K562 (cell line): Measurements from ENCODE around the gene SOX12. TPM values are rescaled to one million over a fixed set of nuclear protein-coding genes. Genes with fewer than 3 reads are reported as not detected.

ENCODE experiments used
- CAMTA2 ChIP-seq: fragments of 250-450 bp; sonication (Bioruptor Pico); conservative IDR thresholded peaks from 2 replicates; pipeline ENCODE4 v1.5.1; 2022
- CC2D1A ChIP-seq: fragments of 450-650 bp; IDR thresholded peaks from 2 replicates; pipeline ENCODE4 v1.6.1; 2017; ENCODE audit warnings: mild to moderate bottlenecking
- CEBPB ChIP-seq: fragments of 450-650 bp; IDR thresholded peaks from 2 replicates; pipeline ENCODE4 v1.6.1; 2016; ENCODE audit warnings: missing genetic modification characterization, missing compliant biosample characterization
- CREM ChIP-seq: IDR thresholded peaks from 2 replicates; pipeline ENCODE4 v1.6.1; 2014; ENCODE audit warnings: antibody characterized with exemption, low read depth
- MAFK ChIP-seq: IDR thresholded peaks from 2 replicates; pipeline ENCODE4 v1.6.1; 2011; ENCODE audit warnings: low read length, improper control_type of control experiment
- POLR2AphosphoS5 ChIP-seq: IDR thresholded peaks from 2 replicates; pipeline ENCODE4 v1.6.1; 2011; ENCODE audit warnings: mild to moderate bottlenecking, low read depth, low read length, moderate library complexity; ENCODE audit not compliant: control insufficient read depth, insufficient read depth
- PRPF4 ChIP-seq: fragments of 200-400 bp; formaldehyde crosslinking; IDR thresholded peaks from one replicate; pipeline ENCODE4 v1.6.1; 2017; ENCODE audit warnings: low read length, low read depth, mild to moderate bottlenecking; ENCODE audit not compliant: insufficient read depth, poor library complexity, severe bottlenecking
- ZNF12 ChIP-seq: sonication (generic); formaldehyde crosslinking; IDR thresholded peaks from 2 replicates; pipeline ENCODE4 v1.4.0; 2020; ENCODE audit warnings: mild to moderate bottlenecking, missing genetic modification reagents
- ZNF197 ChIP-seq: fragments of 200-800 bp; sonication (Bioruptor generic); IDR thresholded peaks from 2 replicates; pipeline ENCODE4 v1.6.1; 2016; ENCODE audit warnings: low read depth, missing genetic modification characterization, missing compliant biosample characterization
- ZNF384 ChIP-seq: IDR thresholded peaks from 2 replicates; pipeline ENCODE4 v1.6.1; 2012; ENCODE audit warnings: low read depth, low read length, improper control_type of control experiment
- ZNF57 ChIP-seq: fragments of 450-650 bp; formaldehyde crosslinking; IDR thresholded peaks from 2 replicates; pipeline ENCODE4 v1.4.0; 2020; ENCODE audit warnings: mild to moderate bottlenecking, moderate library complexity
- polyA plus RNA-seq, 8 experiments: library from polyadenylated mRNA; depleted of rRNA in 4 of 8; stranded (reverse) in 5 of 8; unstranded in 3 of 8; fragments of >200 nt; fragmentation: Nextera tagmentation in 2 of 8; fragmentation: Illumina TruSeq in 1 of 8; extraction: Ambion mirVana in 2 of 8; extraction: Trizol in 1 of 8; gene quantifications; 2 replicates each; pipeline versions ENCODE4 v1.2.1 to v1.2.3, GENCODE V29; 2011 to 2014; ENCODE audit warnings: inconsistent platforms in 1 of 8, missing spikeins in 1 of 8
- total RNA-seq, 7 experiments: library from RNA; depleted of rRNA in 6 of 7; stranded (reverse); fragments of >200 nt in 6 of 7; fragmentation: Illumina TruSeq in 2 of 7; extraction: Trizol in 2 of 7; gene quantifications; 2 replicates each; pipeline versions ENCODE4 v1.2.1 to v1.2.3, GENCODE V29; 2011 to 2021; ENCODE audit warnings: low replicate concordance in 1 of 7
- TF ChIP-seq, protein P1 (sequence below): fragments of 250-450 bp; sonication (Bioruptor Pico); IDR thresholded peaks from 2 replicates; pipeline ENCODE4 v1.8.0; 2021; ENCODE audit warnings: mild to moderate bottlenecking, moderate library complexity
- TF ChIP-seq, protein P2 (sequence below): fragments of 450-650 bp; IDR thresholded peaks from 2 replicates; pipeline ENCODE4 v1.6.1; 2017; ENCODE audit warnings: antibody characterized with exemption, mild to moderate bottlenecking
- TF ChIP-seq, protein P3 (sequence below): sonication (generic); formaldehyde crosslinking; IDR thresholded peaks from 2 replicates; pipeline ENCODE4 v1.8.1; 2023; ENCODE audit warnings: mild to moderate bottlenecking, missing genetic modification reagents, moderate library complexity
- TF ChIP-seq, protein P4 (sequence below): fragments of 450-650 bp; conservative IDR thresholded peaks from 2 replicates; pipeline ENCODE4 v1.6.1; 2016; ENCODE audit warnings: missing genetic modification characterization, low read depth, mild to moderate bottlenecking, control low read depth, missing compliant biosample characterization

Gene SOX12
- total and polyA plus RNA-seq, 9 of the 15 experiments (the other 6 are each of a cell fraction or from before 2014, with no cell fraction given): 0.42 to 26.3 (median 2.6) TPM

DNA sequence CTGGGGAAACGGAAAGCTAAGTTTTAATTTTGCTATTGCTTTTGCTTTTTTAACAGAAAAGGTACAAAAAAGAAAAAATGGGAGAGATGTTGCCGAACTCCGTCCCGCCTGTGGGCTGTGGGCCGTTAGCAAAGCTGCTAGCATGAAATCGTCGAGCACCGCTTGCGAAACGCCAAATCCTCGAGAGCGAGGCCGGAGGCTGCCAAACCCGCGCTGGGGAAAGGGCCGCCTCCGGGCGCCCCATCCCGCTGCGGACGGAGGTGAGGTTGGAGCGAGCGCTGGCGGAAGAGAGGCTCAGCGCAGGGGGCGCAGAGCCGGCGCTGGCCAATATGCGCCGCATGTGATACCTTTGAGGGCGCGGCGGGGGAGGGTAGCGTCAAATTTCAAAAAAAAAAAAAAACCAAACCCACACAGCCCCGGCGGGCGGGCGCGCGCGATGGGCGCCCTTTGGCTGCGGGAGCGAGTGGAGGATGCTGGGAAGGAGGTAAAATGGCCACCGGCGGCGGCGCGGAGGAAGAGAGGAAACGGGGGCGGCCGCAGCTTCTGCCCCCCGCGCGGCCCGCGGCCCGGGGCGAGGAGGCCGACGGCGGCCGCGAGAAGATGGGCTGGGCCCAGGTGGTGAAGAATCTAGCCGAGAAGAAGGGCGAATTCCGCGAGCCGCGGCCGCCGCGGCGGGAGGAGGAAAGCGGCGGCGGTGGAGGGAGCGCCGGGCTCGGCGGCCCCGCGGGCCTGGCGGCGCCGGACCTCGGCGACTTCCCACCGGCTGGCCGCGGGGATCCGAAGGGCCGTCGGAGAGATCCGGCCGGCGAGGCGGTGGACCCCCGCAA lies 28.0 kb upstream of the SOX12 start, which contains the start of gene ZCCHC3 (continued):
- TF ChIP-seq, protein P1, sequence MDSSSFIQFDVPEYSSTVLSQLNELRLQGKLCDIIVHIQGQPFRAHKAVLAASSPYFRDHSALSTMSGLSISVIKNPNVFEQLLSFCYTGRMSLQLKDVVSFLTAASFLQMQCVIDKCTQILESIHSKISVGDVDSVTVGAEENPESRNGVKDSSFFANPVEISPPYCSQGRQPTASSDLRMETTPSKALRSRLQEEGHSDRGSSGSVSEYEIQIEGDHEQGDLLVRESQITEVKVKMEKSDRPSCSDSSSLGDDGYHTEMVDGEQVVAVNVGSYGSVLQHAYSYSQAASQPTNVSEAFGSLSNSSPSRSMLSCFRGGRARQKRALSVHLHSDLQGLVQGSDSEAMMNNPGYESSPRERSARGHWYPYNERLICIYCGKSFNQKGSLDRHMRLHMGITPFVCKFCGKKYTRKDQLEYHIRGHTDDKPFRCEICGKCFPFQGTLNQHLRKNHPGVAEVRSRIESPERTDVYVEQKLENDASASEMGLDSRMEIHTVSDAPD: no peak
- TF ChIP-seq CAMTA2 (CRISPR knock-in tag): 0 out of 2 replicates have a peak, but pooled peaks have one; percentile 11
- TF ChIP-seq, protein P2, sequence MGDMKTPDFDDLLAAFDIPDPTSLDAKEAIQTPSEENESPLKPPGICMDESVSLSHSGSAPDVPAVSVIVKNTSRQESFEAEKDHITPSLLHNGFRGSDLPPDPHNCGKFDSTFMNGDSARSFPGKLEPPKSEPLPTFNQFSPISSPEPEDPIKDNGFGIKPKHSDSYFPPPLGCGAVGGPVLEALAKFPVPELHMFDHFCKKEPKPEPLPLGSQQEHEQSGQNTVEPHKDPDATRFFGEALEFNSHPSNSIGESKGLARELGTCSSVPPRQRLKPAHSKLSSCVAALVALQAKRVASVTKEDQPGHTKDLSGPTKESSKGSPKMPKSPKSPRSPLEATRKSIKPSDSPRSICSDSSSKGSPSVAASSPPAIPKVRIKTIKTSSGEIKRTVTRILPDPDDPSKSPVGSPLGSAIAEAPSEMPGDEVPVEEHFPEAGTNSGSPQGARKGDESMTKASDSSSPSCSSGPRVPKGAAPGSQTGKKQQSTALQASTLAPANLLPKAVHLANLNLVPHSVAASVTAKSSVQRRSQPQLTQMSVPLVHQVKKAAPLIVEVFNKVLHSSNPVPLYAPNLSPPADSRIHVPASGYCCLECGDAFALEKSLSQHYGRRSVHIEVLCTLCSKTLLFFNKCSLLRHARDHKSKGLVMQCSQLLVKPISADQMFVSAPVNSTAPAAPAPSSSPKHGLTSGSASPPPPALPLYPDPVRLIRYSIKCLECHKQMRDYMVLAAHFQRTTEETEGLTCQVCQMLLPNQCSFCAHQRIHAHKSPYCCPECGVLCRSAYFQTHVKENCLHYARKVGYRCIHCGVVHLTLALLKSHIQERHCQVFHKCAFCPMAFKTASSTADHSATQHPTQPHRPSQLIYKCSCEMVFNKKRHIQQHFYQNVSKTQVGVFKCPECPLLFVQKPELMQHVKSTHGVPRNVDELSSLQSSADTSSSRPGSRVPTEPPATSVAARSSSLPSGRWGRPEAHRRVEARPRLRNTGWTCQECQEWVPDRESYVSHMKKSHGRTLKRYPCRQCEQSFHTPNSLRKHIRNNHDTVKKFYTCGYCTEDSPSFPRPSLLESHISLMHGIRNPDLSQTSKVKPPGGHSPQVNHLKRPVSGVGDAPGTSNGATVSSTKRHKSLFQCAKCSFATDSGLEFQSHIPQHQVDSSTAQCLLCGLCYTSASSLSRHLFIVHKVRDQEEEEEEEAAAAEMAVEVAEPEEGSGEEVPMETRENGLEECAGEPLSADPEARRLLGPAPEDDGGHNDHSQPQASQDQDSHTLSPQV: peak; percentile 74
- TF ChIP-seq, protein P3, sequence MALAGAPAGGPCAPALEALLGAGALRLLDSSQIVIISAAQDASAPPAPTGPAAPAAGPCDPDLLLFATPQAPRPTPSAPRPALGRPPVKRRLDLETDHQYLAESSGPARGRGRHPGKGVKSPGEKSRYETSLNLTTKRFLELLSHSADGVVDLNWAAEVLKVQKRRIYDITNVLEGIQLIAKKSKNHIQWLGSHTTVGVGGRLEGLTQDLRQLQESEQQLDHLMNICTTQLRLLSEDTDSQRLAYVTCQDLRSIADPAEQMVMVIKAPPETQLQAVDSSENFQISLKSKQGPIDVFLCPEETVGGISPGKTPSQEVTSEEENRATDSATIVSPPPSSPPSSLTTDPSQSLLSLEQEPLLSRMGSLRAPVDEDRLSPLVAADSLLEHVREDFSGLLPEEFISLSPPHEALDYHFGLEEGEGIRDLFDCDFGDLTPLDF (CRISPR knock-in tag): peak; percentile 64; the same call in 1 of the 2 replicates
- TF ChIP-seq ZNF57: no peak
- TF ChIP-seq POLR2AphosphoS5: peak; percentile 81
- TF ChIP-seq ZNF384: peak; percentile 100
- TF ChIP-seq ZNF197 (CRISPR knock-in tag): peak; percentile 32; the same call in 1 of the 2 replicates
- no peak for TF ChIP-seq PRPF4
- peak; percentile 65; the same call in 1 of the 2 replicates for TF ChIP-seq CC2D1A
- TF ChIP-seq MAFK: no peak
- TF ChIP-seq ZNF12 (CRISPR knock-in tag): no peak
- peak; percentile 88 for TF ChIP-seq CREM
- peak; percentile 95 for TF ChIP-seq CEBPB (tag)
- TF ChIP-seq, protein P4, sequence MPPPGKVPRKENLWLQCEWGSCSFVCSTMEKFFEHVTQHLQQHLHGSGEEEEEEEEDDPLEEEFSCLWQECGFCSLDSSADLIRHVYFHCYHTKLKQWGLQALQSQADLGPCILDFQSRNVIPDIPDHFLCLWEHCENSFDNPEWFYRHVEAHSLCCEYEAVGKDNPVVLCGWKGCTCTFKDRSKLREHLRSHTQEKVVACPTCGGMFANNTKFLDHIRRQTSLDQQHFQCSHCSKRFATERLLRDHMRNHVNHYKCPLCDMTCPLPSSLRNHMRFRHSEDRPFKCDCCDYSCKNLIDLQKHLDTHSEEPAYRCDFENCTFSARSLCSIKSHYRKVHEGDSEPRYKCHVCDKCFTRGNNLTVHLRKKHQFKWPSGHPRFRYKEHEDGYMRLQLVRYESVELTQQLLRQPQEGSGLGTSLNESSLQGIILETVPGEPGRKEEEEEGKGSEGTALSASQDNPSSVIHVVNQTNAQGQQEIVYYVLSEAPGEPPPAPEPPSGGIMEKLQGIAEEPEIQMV (tag): 0 out of 2 replicates have a peak, but pooled peaks have one; percentile 26
